HG03108 (cell line): ENCODE measurements around the gene PARL.

Experiments
- ATAC-seq: cut with Tn5 transposase; IDR thresholded peaks from one replicate; pipeline ENCODE4 v1.9.1; 2021; ENCODE audit warnings: moderate library complexity; ENCODE audit not compliant: unreplicated experiment

Gene PARL

GRCh38 chr3:183884427-183885296 lies at the start of gene PARL:
PARL (minus strand) TSS chr3:183884880; CDS start chr3:183884846, 34 bp downstream.
- peak; percentile 100 for ATAC-seq

GRCh38 chr3:183933160-183933559 lies 48.5 kb upstream of the PARL start:
- no peak for ATAC-seq

GRCh38 chr3:183931881-183932280 lies 47.2 kb upstream of the PARL start:
- no peak for ATAC-seq

GRCh38 chr3:183930086-183930485 lies 45.4 kb upstream of the PARL start:
- ATAC-seq, result no peak

GRCh38 chr3:183927059-183927458 lies 42.4 kb upstream of the PARL start:
- ATAC-seq, result no peak

GRCh38 chr3:183924956-183925355 lies 40.3 kb upstream of the PARL start:
- ATAC-seq, result no peak

- ATAC-seq, result no peak
Measured at GRCh38 chr3:183924543-183924942, 39.9 kb upstream of the PARL start.

- ATAC-seq, result no peak
Measured at GRCh38 chr3:183922421-183922820, 37.7 kb upstream of the PARL start.

GRCh38 chr3:183921096-183921495 lies 36.4 kb upstream of the PARL start:
- no peak for ATAC-seq

- ATAC-seq, result no peak
Measured at GRCh38 chr3:183920416-183920815, 35.7 kb upstream of the PARL start.

GRCh38 chr3:183918178-183918577 lies 33.5 kb upstream of the PARL start:
- ATAC-seq, result no peak

GRCh38 chr3:183917776-183918175 lies 33.1 kb upstream of the PARL start:
- no peak for ATAC-seq

GRCh38 chr3:183914856-183915255 lies 30.2 kb upstream of the PARL start:
- ATAC-seq, result no peak

GRCh38 chr3:183913580-183913920 lies 28.9 kb upstream of the PARL start:
- ATAC-seq, result no peak

- ATAC-seq, result no peak
Measured at GRCh38 chr3:183912895-183913579, 28.4 kb upstream of the PARL start.

GRCh38 chr3:183911763-183912506 lies 27.3 kb upstream of the PARL start:
- ATAC-seq, result no peak

- no peak for ATAC-seq
Measured at GRCh38 chr3:183911087-183911486, 26.4 kb upstream of the PARL start.

GRCh38 chr3:183909030-183909600 lies 24.4 kb upstream of the PARL start:
- ATAC-seq, result no peak

- ATAC-seq, result no peak
Measured at GRCh38 chr3:183907911-183908331, 23.2 kb upstream of the PARL start.

GRCh38 chr3:183907176-183907575 lies 22.5 kb upstream of the PARL start:
- ATAC-seq, result no peak

GRCh38 chr3:183906234-183906921 lies 21.7 kb upstream of the PARL start:
- ATAC-seq, result no peak
